HG02981 (cell line): ENCODE data around the gene LOXL1.
"Not testable (repeated sequence)": the region's sequence is repeated elsewhere in the genome, so short reads cannot be mapped to it uniquely, and the experiment has no call there.

Source experiments
- ATAC-seq: cut with Tn5 transposase; IDR thresholded peaks from one replicate; pipeline ENCODE4 v1.9.1; 2021; ENCODE audit warnings: mild to moderate bottlenecking, moderate library complexity; ENCODE audit not compliant: unreplicated experiment

Gene LOXL1

GRCh38 chr15:73951601-73952000 is 25.3 kb downstream of the LOXL1 start:
- no peak for ATAC-seq

- no peak for ATAC-seq
Measured at GRCh38 chr15:73952171-73952912, 26.1 kb downstream of the LOXL1 start.

- ATAC-seq, result no peak
Measured at GRCh38 chr15:73952913-73953750, 26.9 kb downstream of the LOXL1 start.

- ATAC-seq, result no peak
Measured at GRCh38 chr15:73954188-73955145, 28.2 kb downstream of the LOXL1 start.

GRCh38 chr15:73955326-73955725 is 29.1 kb downstream of the LOXL1 start:
- ATAC-seq, result no peak

GRCh38 chr15:73955861-73956742 is 29.8 kb downstream of the LOXL1 start:
- no peak for ATAC-seq

- ATAC-seq, result no peak
Measured at GRCh38 chr15:73956743-73957135, 30.5 kb downstream of the LOXL1 start.

GRCh38 chr15:73957276-73957675 is 31.0 kb downstream of the LOXL1 start:
- no peak for ATAC-seq

- ATAC-seq, result no peak
Measured at GRCh38 chr15:73957785-73958184, 31.5 kb downstream of the LOXL1 start.

GRCh38 chr15:73959012-73959581 is 32.8 kb downstream of the LOXL1 start:
- ATAC-seq, result no peak

- ATAC-seq, result no peak
Measured at GRCh38 chr15:73959801-73960200, 33.5 kb downstream of the LOXL1 start.

- ATAC-seq, result not testable (repeated sequence)
Measured at GRCh38 chr15:73960472-73961070, 34.3 kb downstream of the LOXL1 start.

- ATAC-seq, result no peak
Measured at GRCh38 chr15:73962433-73962832, 36.2 kb downstream of the LOXL1 start.

- peak; percentile 71 for ATAC-seq
Measured at GRCh38 chr15:73964736-73965093, 38.5 kb downstream of the LOXL1 start.

GRCh38 chr15:73965094-73965757 is 39.0 kb downstream of the LOXL1 start:
- ATAC-seq, result peak; percentile 27

GRCh38 chr15:73965758-73966113 is 39.5 kb downstream of the LOXL1 start:
- ATAC-seq, result no peak

GRCh38 chr15:73968461-73968860 is 42.2 kb downstream of the LOXL1 start:
- ATAC-seq, result no peak

GRCh38 chr15:73969151-73969759 is 43.0 kb downstream of the LOXL1 start:
- ATAC-seq, result no peak
